Stimulated activated CD4-positive, alpha-beta T cell treated with anti-CD3 and anti-CD28 coated beads, Interleukin-1b, Interleukin-23, amount 100 ng/mL, for 4 hours (primary cell): ENCODE measurements around the gene KIF19.

ENCODE experiments used
- DNase-seq, 2 donors: peaks; one replicate each; pipeline ENCODE4 v3.0.0-alpha.2; 2020; ENCODE audit warnings: low read depth in 2 of 2

The KIF19 gene

DNA sequence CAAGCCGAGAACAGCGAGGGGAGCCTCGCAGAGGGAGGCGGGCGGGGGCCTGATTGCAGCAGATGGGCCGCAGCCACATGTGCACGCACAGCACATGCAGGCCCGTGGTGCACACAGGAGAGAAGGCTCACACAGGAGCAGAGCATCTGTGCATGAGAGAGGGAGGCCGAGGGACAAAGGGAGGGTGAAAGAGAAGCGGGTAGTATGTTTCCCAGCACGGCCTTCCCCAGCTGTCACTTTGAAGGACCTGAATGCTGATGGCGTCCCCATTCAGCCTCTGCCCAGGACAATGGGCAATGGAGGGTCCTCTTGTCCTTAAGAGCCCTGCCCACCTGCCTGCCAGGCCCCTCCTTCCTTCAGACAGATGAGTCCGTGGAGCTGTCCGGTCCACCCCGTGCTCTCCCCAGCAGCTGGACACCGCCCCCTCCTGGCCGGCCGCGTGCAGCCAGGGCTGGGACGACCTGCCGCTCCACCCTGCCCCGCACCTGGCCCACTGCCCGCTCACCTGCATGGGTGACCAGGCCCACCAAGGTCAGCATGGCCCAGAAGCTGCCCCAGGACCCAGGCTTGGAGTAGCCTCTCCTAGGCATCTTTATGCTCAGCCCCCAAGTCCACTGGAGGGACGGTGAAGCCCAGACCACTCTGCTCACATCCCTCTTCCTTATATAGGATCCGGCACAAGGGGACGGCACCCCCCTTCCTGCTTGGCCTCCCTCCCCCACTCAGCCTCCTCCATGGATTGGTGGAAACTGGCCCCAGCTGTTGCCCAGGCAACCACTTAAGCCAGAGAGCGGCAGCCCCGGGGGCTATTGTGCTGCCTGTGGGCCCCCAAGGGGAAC lies 35.4 kb downstream of the KIF19 start, which contains the start of gene BTBD17:
Gene BTBD17, minus strand, starts transcription at position 639 of the 839 bp plus-strand sequence. Its CDS starts 49 bp downstream, at position 590.
- no peak for DNase-seq

DNA sequence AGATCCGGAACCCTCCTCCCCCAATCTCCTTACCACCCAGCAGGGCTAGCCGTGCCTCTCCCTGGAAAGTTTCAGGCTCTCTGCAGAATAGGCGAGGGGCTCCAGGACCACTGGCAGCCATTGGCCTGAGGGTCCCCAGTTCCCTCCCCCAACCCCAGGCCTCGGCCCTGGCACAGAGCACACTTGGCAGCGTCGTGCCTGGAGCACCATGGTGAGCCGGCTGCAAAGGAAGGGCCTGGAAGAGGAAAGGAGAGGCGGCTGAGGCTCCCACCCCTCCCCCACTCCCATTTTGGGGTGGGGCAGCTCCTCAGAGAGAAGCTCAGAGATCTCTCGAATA lies 36.0 kb downstream of the KIF19 start:
- no peak for DNase-seq

- no peak for DNase-seq
These were observed 36.9 kb downstream of the KIF19 start for GRCh38 chr17:74362810-74363498.

DNA sequence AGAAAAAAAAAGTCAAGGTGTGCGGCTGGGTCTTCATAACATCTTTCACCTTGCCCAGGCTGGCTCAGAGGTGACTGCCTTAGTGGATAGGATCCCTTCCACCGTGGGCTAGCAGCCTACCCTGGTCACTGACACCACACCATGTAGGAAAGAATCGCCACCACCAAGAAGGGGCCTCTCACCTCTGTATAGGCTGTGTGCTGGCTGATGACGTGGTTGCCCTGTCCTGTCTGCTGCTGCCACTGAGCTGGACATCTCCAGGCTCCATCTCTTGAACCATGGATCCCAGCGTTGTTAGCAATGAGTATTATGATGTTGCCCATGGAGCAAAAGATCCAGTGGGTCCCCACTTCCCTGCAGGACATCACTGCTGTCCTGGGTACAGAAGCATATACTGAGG lies 41.2 kb downstream of the KIF19 start, which contains the start of gene GPR142:
Gene GPR142, plus strand, starts transcription at position 301 of the 400 bp plus-strand sequence. CDS start 2,035 bp downstream, outside the sequence.
- no peak for DNase-seq

- peak; percentile 66 to 69 for DNase-seq
These were observed 42.5 kb downstream of the KIF19 start for GRCh38 chr17:74368341-74369081.

- peak; percentile 60 to 69 for DNase-seq
These were observed 43.2 kb downstream of the KIF19 start for GRCh38 chr17:74369221-74369620.

GRCh38 chr17:74369665-74370490 lies 43.9 kb downstream of the KIF19 start:
- no peak for DNase-seq

- DNase-seq, result no peak
These were observed 45.7 kb downstream of the KIF19 start for GRCh38 chr17:74371653-74372147.

DNA sequence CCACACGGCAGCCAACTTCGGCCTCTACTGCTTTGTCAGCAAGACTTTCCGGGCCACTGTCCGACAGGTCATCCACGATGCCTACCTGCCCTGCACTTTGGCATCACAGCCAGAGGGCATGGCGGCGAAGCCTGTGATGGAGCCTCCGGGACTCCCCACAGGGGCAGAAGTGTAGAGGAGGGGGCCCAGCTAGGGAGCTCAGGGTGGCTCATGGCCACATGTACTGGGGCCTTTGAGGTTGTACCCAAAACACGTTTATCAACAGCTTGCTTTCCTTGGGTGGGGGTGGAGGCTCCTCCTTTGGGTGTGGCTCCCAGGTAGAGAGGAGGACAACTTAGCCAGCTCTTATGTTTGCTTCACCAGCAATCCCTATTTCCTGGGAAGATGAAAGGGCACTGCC lies 46.4 kb downstream of the KIF19 start:
- DNase-seq, result no peak

GRCh38 chr17:74373838-74374606 lies 48.0 kb downstream of the KIF19 start:
- no peak for DNase-seq

- DNase-seq, result no peak
These were observed 48.8 kb downstream of the KIF19 start for GRCh38 chr17:74374858-74375257.

GRCh38 chr17:74379495-74380085 lies 53.6 kb downstream of the KIF19 start:
- peak; percentile 92 to 94 for DNase-seq

DNA sequence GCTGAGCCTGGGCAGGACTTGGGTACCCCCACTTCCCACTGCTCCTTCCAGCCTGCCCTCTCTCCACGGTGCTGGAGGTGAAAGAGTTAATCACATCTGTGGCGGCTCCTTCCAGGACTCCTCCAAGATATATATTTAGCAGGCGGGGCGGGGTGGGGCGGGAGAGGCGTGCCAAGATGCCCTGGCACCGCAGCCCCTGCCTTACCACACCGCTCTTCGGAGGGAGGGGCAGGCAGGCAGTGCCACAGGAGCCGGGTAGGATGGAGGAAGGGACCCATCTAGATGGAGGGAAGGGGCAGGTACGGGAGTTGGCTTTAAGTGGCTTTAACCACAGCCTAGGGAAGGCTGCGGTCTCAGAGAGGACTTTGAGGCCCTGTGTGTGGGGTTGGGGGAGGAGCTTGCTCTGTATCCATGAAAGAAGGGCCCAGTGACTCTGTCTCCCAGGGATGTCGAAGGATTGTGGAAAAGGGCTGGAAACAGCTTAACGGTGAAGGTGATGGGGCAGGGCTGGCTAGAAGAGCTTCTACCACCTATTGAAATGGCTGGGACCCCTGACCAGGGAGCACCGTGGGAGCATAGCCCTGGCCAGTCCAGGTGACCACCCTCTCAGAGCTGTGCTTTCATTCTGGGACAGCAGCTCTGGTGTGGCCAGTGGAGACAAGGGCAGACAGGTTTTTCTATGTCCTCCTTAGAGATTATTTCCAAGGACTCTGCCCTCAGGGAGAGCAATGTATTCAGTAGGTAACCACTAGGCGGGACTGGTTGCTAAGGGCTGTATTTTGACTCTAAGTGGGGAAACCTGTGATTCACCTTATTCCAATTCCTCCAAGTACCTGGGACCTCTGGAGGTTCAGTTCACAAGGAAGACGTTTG lies 54.3 kb downstream of the KIF19 start:
- no peak for DNase-seq

- DNase-seq, result no peak
These were observed 55.2 kb downstream of the KIF19 start for GRCh38 chr17:74380959-74381808.

DNA sequence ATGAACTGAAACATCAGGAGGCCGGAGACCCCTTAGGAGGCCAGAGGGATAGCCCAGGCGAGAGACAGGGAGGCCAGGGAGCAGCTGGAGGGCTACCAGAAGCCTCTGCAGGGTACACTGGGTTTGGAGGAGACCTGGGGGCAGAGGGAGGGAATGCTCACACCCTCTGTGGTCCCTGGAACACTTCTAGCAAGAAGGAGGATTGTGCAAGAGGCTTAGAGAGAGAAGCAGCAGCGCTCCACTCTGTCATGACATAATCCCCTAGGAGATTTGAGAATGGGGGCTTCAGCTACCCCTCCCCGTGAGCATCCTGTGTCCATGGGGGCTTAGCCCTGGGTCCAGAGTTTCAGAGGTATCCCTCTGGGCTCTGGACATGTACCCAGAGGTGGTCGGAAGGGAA lies 57.1 kb downstream of the KIF19 start:
- DNase-seq, result no peak

DNA sequence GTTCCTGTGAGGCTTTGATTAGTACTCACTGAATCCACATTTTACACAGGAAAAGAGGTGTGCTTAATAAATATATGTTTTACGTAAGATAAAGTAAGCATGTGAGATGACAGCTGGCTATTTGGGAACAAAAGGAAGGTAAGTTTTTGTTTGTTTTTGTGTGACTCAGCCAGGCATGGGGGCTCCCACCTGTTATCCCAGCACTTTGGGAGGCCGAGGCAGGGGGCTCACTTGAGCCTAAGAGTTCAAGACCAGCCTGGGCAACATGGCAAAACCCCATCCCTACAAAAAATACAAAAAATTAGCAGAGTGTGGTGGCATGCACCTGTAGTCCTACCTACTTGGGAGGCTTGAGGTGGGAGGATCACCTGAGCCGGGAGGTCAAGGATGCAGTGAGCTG lies 59.2 kb downstream of the KIF19 start:
- DNase-seq, result no peak

DNA sequence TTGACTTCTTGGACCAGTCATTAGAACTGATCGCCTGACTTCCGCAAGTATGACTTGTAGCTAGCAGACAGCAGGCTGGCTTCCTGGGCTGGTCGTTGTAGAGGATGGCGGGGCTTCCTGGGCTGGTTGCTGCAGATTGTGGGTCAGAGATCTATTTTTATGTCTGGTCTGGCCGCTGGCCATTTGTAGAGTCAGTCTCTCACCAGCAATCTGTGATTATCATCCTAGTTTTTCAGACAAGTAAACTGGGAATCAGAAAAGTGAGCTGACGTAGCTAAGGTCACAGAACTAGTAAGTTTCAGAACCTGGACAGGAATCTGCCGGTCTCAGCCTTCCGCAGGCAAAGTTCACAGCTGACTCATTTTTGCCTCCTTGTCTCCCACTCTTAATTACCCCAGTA lies 60.4 kb downstream of the KIF19 start:
- DNase-seq, result no peak
